ENCODE results near the gene COL5A2.

COL5A2 gene

GRCh38 chr2:189151906-189152305 lies 27.7 kb downstream of the COL5A2 start:
- Histone ChIP-seq H3K27me3 (ENCODE audit: control insufficient read depth, insufficient read depth, low read length, poor library complexity, severe bottlenecking) (no peaks in the 10 kb centered on the region), H3K4me3 (ENCODE audit: insufficient read depth, low read depth, low read length) (no peak overlapping the region), H3K27ac (ENCODE audit: insufficient read depth, low read depth, low read length, poor library complexity, severe bottlenecking) (no peak overlapping the region)

DNA sequence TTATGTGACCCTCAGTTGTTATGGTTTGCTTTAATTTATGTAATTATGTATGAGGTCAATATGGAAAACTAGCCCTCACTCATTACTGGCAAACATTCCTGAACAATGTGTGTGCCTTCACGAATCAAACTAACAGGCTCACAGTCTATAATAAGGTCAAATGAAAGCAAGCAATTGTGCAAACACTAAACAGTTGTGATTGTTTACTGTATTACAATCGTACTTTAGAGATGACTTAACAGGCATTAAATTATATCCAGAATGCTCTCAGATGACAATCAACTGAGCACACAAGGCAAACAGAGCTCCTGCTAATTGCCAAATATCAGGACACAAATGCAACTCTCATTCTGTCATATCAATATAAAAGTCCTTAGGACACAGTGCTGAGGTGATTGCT lies 29.5 kb downstream of the COL5A2 start:
- H3K4me3 ChIP-seq (ENCODE audit: insufficient read depth, low read depth, low read length), result no peak overlapping the region
- WGBS, 2 experiments, result 47% methylated on average over 2 of the region's 2 CpGs; no CpG with 5 or more reads in 1 of the 2 experiments
- H3K9me3 ChIP-seq (ENCODE audit: control insufficient read depth, low read length), result no peaks in the 10 kb centered on the region
- no peaks in the 10 kb centered on the region for H3K4me1 ChIP-seq (ENCODE audit: control insufficient read depth, insufficient read depth, low read length)
- H3K27ac ChIP-seq (ENCODE audit: insufficient read depth, low read depth, low read length, poor library complexity, severe bottlenecking), result no peak overlapping the region
- H3K36me3 ChIP-seq (ENCODE audit: control insufficient read depth, insufficient read depth, low read length), result no peaks in the 10 kb centered on the region
- H3K27me3 ChIP-seq (ENCODE audit: control insufficient read depth, insufficient read depth, low read length, poor library complexity, severe bottlenecking), result no peaks in the 10 kb centered on the region

More at GRCh38 chr2:189151906-189152305, 27.7 kb downstream of the COL5A2 start:
- Histone ChIP-seq H3K9me3 (ENCODE audit: control insufficient read depth, low read length) (no peaks in the 10 kb centered on the region), H3K4me1 (ENCODE audit: control insufficient read depth, insufficient read depth, low read length) (no peaks in the 10 kb centered on the region), H3K36me3 (ENCODE audit: control insufficient read depth, insufficient read depth, low read length) (no peaks in the 10 kb centered on the region)

GRCh38 chr2:189147989-189148388 lies 31.6 kb downstream of the COL5A2 start:
- Histone ChIP-seq H3K36me3 (ENCODE audit: control insufficient read depth, insufficient read depth, low read length) (no peaks in the 10 kb centered on the region), H3K4me3 (ENCODE audit: insufficient read depth, low read depth, low read length) (no peak overlapping the region), H3K27ac (ENCODE audit: insufficient read depth, low read depth, low read length, poor library complexity, severe bottlenecking) (no peak overlapping the region), H3K9me3 (ENCODE audit: control insufficient read depth, low read length) (no peaks in the 10 kb centered on the region), H3K4me1 (ENCODE audit: control insufficient read depth, insufficient read depth, low read length) (no peaks in the 10 kb centered on the region), H3K27me3 (ENCODE audit: control insufficient read depth, insufficient read depth, low read length, poor library complexity, severe bottlenecking) (no peaks in the 10 kb centered on the region)
- 50% methylated on average over 1 of the region's 1 CpG; no CpG with 5 or more reads in 1 of the 2 experiments for WGBS, 2 experiments

DNA sequence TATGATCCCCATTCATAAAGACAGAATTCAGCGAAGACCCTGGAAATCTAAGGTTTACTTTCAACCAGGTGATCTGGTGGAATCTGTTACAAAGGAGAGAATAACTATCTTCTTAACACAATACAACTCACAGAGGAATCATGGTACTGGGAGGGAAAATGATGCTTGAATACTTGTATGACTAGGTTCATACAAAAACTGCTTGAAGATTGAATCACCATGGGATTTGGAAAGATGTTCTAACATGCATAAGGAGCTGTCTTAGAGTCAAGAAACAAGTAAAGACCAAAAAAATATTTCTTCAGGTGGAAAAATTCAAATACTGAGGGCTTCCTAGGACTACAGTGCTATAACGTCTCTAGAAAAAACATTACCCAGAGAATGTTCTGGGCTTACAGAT lies 32.2 kb downstream of the COL5A2 start:
- 93 to 100% methylated on average over 2 of the region's 2 CpGs for WGBS, 2 experiments
- Histone ChIP-seq H3K27me3 (ENCODE audit: control insufficient read depth, insufficient read depth, low read length, poor library complexity, severe bottlenecking) (no peaks in the 10 kb centered on the region), H3K9me3 (ENCODE audit: control insufficient read depth, low read length) (no peaks in the 10 kb centered on the region), H3K36me3 (ENCODE audit: control insufficient read depth, insufficient read depth, low read length) (no peaks in the 10 kb centered on the region), H3K4me3 (ENCODE audit: insufficient read depth, low read depth, low read length) (no peak overlapping the region), H3K4me1 (ENCODE audit: control insufficient read depth, insufficient read depth, low read length) (no peaks in the 10 kb centered on the region), H3K27ac (ENCODE audit: insufficient read depth, low read depth, low read length, poor library complexity, severe bottlenecking) (no peak overlapping the region)

DNA sequence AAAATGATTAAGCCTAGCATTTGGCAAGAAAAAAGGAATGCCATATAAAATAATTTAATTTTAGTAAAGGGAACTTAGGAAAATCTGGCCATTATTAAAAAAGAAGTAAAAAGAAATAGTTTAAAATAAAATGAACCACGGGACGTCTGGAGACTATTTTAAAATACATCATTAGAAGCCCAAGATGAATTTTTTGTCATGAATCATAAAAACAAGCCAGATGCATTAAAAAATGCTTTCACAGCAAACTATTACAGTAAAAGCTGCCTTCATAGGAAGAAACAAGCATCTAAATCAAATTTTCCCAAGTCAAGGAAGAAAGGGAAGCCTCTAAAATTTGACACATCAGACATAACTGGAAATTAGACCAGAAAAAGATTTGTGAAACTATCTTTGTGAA lies 33.0 kb downstream of the COL5A2 start:
- 39 to 100% methylated on average over 1 to 2 of the region's 2 CpGs for WGBS, 2 experiments
- Histone ChIP-seq H3K4me3 (ENCODE audit: insufficient read depth, low read depth, low read length) (no peak overlapping the region), H3K27ac (ENCODE audit: insufficient read depth, low read depth, low read length, poor library complexity, severe bottlenecking) (no peak overlapping the region), H3K36me3 (ENCODE audit: control insufficient read depth, insufficient read depth, low read length) (no peaks in the 10 kb centered on the region), H3K4me1 (ENCODE audit: control insufficient read depth, insufficient read depth, low read length) (no peaks in the 10 kb centered on the region), H3K9me3 (ENCODE audit: control insufficient read depth, low read length) (no peaks in the 10 kb centered on the region), H3K27me3 (ENCODE audit: control insufficient read depth, insufficient read depth, low read length, poor library complexity, severe bottlenecking) (no peaks in the 10 kb centered on the region)

GRCh38 chr2:189144700-189145211 lies 34.8 kb downstream of the COL5A2 start:
- H3K9me3 ChIP-seq (ENCODE audit: control insufficient read depth, low read length), result no peaks in the 10 kb centered on the region
- no peaks in the 10 kb centered on the region for H3K27me3 ChIP-seq (ENCODE audit: control insufficient read depth, insufficient read depth, low read length, poor library complexity, severe bottlenecking)
- H3K36me3 ChIP-seq (ENCODE audit: control insufficient read depth, insufficient read depth, low read length), result no peaks in the 10 kb centered on the region
- no peak overlapping the region for H3K4me3 ChIP-seq (ENCODE audit: insufficient read depth, low read depth, low read length)
- H3K27ac ChIP-seq (ENCODE audit: insufficient read depth, low read depth, low read length, poor library complexity, severe bottlenecking), result no peak overlapping the region
- 87 to 96% methylated on average over 3 of the region's 3 CpGs for WGBS, 2 experiments
- no peaks in the 10 kb centered on the region for H3K4me1 ChIP-seq (ENCODE audit: control insufficient read depth, insufficient read depth, low read length)

DNA sequence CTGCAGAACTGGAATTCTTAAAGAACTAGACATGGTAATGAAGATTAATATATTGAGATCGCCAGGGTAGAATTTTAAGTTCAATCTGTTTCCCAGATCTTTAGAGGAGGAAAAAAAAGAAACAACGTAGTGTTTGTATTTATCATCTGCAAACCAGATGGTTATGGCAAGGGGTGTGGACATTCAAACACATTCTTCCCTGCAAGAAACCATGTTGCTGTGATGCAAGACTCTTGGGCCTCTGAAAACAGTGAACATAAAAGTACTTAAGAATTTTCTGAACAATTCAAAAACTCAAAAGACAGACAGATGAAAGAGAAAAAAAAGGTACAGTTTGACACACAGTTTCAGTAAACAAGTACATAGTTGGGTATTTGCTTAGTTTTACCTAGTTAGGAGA lies 35.6 kb downstream of the COL5A2 start:
- Histone ChIP-seq H3K9me3 (ENCODE audit: control insufficient read depth, low read length) (no peaks in the 10 kb centered on the region), H3K4me1 (ENCODE audit: control insufficient read depth, insufficient read depth, low read length) (no peaks in the 10 kb centered on the region), H3K27ac (ENCODE audit: insufficient read depth, low read depth, low read length, poor library complexity, severe bottlenecking) (no peak overlapping the region), H3K4me3 (ENCODE audit: insufficient read depth, low read depth, low read length) (no peak overlapping the region), H3K27me3 (ENCODE audit: control insufficient read depth, insufficient read depth, low read length, poor library complexity, severe bottlenecking) (no peaks in the 10 kb centered on the region), H3K36me3 (ENCODE audit: control insufficient read depth, insufficient read depth, low read length) (no peaks in the 10 kb centered on the region)
- WGBS, 2 experiments, result 88 to 90% methylated on average over 2 of the region's 2 CpGs

GRCh38 chr2:189142893-189143759 lies 36.4 kb downstream of the COL5A2 start:
- 96 to 97% methylated on average over 2 to 3 of the region's 4 CpGs for WGBS, 2 experiments

DNA sequence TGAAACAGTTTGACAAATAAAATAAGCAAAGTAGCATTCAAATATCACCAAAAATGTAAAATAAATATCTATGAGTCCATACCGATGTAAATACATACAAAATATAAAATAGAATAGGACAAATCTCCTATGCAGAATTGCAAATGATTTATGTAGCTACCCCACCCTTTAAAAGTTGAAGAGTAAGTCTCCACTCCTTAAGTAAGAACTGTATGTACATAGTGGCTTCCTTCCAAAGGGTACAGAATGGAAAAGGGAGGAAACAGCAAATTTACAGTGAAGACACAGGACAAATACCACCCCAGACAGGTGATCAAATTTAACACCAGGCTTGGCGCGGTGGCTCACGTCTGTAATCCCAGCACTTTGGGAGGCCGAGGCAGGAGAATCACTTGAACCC lies 40.8 kb downstream of the COL5A2 start:
- no peaks in the 10 kb centered on the region for H3K27me3 ChIP-seq (ENCODE audit: control insufficient read depth, insufficient read depth, low read length, poor library complexity, severe bottlenecking)
- 90 to 94% methylated on average over 4 of the region's 5 CpGs for WGBS, 2 experiments
- no peaks in the 10 kb centered on the region for H3K36me3 ChIP-seq (ENCODE audit: control insufficient read depth, insufficient read depth, low read length)
- H3K27ac ChIP-seq (ENCODE audit: insufficient read depth, low read depth, low read length, poor library complexity, severe bottlenecking), result no peak overlapping the region
- no peak overlapping the region for H3K4me3 ChIP-seq (ENCODE audit: insufficient read depth, low read depth, low read length)
- no peaks in the 10 kb centered on the region for H3K9me3 ChIP-seq (ENCODE audit: control insufficient read depth, low read length)
- no peaks in the 10 kb centered on the region for H3K4me1 ChIP-seq (ENCODE audit: control insufficient read depth, insufficient read depth, low read length)

More at GRCh38 chr2:189142893-189143759, 36.4 kb downstream of the COL5A2 start:
- no peak overlapping the region for H3K27ac ChIP-seq (ENCODE audit: insufficient read depth, low read depth, low read length, poor library complexity, severe bottlenecking)
- no peaks in the 10 kb centered on the region for H3K9me3 ChIP-seq (ENCODE audit: control insufficient read depth, low read length)
- no peaks in the 10 kb centered on the region for H3K27me3 ChIP-seq (ENCODE audit: control insufficient read depth, insufficient read depth, low read length, poor library complexity, severe bottlenecking)
- no peak overlapping the region for H3K4me3 ChIP-seq (ENCODE audit: insufficient read depth, low read depth, low read length)
- no peaks in the 10 kb centered on the region for H3K4me1 ChIP-seq (ENCODE audit: control insufficient read depth, insufficient read depth, low read length)
- H3K36me3 ChIP-seq (ENCODE audit: control insufficient read depth, insufficient read depth, low read length), result no peaks in the 10 kb centered on the region

DNA sequence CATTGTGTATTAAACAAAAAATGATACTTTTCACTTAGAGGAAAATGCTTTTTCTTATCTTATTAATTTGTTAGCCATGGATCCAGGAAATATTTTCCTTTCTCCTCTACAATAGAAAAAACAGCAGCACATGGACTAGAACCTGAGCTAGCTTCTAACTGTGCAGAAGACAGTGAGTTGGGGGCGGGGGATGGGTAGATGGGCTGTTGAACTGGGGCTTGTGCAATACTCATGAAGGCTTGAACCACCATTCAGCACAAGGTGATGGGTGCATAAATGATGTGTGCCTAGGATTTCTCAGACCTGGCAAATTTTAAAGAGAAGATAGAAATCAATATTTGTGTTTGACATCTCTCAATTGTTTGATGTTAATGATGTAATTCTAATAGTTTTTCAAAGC lies 42.0 kb downstream of the COL5A2 start:
- H3K9me3 ChIP-seq (ENCODE audit: control insufficient read depth, low read length), result no peaks in the 10 kb centered on the region
- no peak overlapping the region for H3K27ac ChIP-seq (ENCODE audit: insufficient read depth, low read depth, low read length, poor library complexity, severe bottlenecking)
- H3K4me1 ChIP-seq (ENCODE audit: control insufficient read depth, insufficient read depth, low read length), result no peaks in the 10 kb centered on the region
- H3K36me3 ChIP-seq (ENCODE audit: control insufficient read depth, insufficient read depth, low read length), result no peaks in the 10 kb centered on the region
- no peak overlapping the region for H3K4me3 ChIP-seq (ENCODE audit: insufficient read depth, low read depth, low read length)
- 94 to 96% methylated on average over 1 of the region's 1 CpG for WGBS, 2 experiments
- H3K27me3 ChIP-seq (ENCODE audit: control insufficient read depth, insufficient read depth, low read length, poor library complexity, severe bottlenecking), result no peaks in the 10 kb centered on the region
